Liver (tissue), 3 donors: ENCODE measurements around the gene PMP22.

Experiments
- RAD21 ChIP-seq, 2 donors: IDR thresholded peaks; 2 replicates each; pipeline ENCODE4 v1.6.1; 2016; ENCODE audit warnings: antibody characterized with exemption in 2 of 2, mild to moderate bottlenecking in 2 of 2
- TF ChIP-seq, protein P1 (sequence below): fragments of 150-350 bp; IDR thresholded peaks from 2 replicates; pipeline ENCODE4 v1.5.1; 2017; ENCODE audit warnings: improper control_type of control experiment, low read depth, low read length; ENCODE audit not compliant: missing input control
- donor health status: healthy.
- donor health status: healthy.

DNA sequence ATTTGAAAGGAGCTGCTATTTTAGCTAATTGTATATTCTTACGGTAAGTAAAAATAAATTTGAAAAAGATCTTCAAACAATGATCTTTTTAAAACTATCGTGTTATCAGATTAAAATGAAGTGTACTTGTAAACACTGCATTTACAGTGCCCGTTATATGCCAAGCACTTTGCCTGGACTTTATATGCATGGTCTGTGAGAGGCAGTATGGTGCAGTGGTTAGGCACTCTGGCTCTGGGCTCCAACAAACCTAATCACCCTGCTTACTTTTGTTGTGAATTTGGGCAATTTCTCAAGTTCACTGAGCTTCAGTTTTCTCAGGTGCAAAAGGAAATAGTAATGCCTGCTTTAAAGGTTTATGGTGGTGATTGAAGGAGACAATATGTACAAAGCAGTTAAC is 1.4 kb downstream of the PMP22 start:
- TF ChIP-seq, protein P1, sequence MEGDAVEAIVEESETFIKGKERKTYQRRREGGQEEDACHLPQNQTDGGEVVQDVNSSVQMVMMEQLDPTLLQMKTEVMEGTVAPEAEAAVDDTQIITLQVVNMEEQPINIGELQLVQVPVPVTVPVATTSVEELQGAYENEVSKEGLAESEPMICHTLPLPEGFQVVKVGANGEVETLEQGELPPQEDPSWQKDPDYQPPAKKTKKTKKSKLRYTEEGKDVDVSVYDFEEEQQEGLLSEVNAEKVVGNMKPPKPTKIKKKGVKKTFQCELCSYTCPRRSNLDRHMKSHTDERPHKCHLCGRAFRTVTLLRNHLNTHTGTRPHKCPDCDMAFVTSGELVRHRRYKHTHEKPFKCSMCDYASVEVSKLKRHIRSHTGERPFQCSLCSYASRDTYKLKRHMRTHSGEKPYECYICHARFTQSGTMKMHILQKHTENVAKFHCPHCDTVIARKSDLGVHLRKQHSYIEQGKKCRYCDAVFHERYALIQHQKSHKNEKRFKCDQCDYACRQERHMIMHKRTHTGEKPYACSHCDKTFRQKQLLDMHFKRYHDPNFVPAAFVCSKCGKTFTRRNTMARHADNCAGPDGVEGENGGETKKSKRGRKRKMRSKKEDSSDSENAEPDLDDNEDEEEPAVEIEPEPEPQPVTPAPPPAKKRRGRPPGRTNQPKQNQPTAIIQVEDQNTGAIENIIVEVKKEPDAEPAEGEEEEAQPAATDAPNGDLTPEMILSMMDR, result no peak
- no peak for TF ChIP-seq RAD21 (IDR thresholded peaks at IDR 0.05)
